OCI-LY1 (cell line): Measurements from ENCODE around the gene HOXA10.

Source experiments
- EZH2 ChIP-seq: fragments of 200-600 bp; sonication (generic), shearing (Covaris generic); IDR thresholded peaks from 2 replicates; pipeline ENCODE4 v1.8.0; 2017; ENCODE audit warnings: borderline replicate concordance, mixed run types, mild to moderate bottlenecking, antibody characterized with exemption, low read length, moderate library complexity, mixed read lengths
- TF ChIP-seq, protein P1 (sequence below): fragments of 200-600 bp; sonication (generic), shearing (Covaris generic); IDR thresholded peaks from 2 replicates; pipeline ENCODE4 v1.5.1; 2017; ENCODE audit warnings: mild to moderate bottlenecking, antibody characterized with exemption, low read length, moderate library complexity, mixed read lengths

DNA sequence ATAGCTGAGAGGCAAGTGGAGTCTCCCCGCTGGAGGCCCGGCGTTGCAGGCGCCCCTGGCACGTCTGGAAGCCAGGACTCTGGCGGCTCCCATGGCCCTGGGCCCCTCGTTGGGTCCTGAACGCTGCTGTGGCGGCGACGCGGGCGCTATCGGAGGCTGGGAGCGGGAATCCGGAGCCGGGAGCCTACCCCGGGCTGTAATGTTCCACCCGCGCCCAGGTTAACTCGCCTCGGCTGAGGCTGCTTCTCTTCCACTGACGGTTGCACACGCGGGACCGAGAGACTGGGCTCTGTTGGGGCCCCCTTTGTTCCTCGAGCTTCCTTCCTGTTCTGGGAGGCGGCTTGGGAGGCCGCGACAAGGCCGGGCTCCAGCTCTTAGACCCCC is 29.3 kb downstream of the HOXA10 start:
- TF ChIP-seq, protein P1, sequence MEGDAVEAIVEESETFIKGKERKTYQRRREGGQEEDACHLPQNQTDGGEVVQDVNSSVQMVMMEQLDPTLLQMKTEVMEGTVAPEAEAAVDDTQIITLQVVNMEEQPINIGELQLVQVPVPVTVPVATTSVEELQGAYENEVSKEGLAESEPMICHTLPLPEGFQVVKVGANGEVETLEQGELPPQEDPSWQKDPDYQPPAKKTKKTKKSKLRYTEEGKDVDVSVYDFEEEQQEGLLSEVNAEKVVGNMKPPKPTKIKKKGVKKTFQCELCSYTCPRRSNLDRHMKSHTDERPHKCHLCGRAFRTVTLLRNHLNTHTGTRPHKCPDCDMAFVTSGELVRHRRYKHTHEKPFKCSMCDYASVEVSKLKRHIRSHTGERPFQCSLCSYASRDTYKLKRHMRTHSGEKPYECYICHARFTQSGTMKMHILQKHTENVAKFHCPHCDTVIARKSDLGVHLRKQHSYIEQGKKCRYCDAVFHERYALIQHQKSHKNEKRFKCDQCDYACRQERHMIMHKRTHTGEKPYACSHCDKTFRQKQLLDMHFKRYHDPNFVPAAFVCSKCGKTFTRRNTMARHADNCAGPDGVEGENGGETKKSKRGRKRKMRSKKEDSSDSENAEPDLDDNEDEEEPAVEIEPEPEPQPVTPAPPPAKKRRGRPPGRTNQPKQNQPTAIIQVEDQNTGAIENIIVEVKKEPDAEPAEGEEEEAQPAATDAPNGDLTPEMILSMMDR: no peak
- TF ChIP-seq EZH2: no peak
